DND-41 (cell line): ENCODE measurements around the gene FGF14.
"Not testable (repeated sequence)": the region's sequence is repeated elsewhere in the genome, so short reads cannot be mapped to it uniquely, and the experiment has no call there.

Experiments
- ATAC-seq: fragments of 200-7000 bp; cut with Tn5 transposase; 3 replicates; pipeline ENCODE4 v1.9.1; 2021; ENCODE audit warnings: low read depth; ENCODE audit not compliant: insufficient read depth
- DNase-seq: peaks from one replicate; pipeline ENCODE4 v3.0.0-alpha.2; 2020
- H2AFZ ChIP-seq: 2 replicates; pipeline ENCODE4 v1.6.0; 2012; ENCODE audit warnings: low read depth, low read length
- H3K27ac ChIP-seq: 2 replicates; pipeline ENCODE4 v1.5.1; 2012; ENCODE audit warnings: low read length, inconsistent platforms
- H3K27me3 ChIP-seq: fragments of 200-600 bp; sonication (generic); 2 replicates; pipeline ENCODE4 v1.6.0; 2012; ENCODE audit warnings: low read length, mild to moderate bottlenecking, inconsistent platforms; ENCODE audit not compliant: insufficient read depth, poor library complexity
- H3K36me3 ChIP-seq: 2 replicates; pipeline ENCODE4 v1.5.1; 2012; ENCODE audit warnings: low read length, inconsistent platforms; ENCODE audit not compliant: insufficient read depth
- H3K4me1 ChIP-seq: 2 replicates; pipeline ENCODE4 v1.5.1; 2012; ENCODE audit warnings: mild to moderate bottlenecking, low read length; ENCODE audit not compliant: insufficient read depth
- H3K4me2 ChIP-seq: 2 replicates; pipeline ENCODE4 v1.6.0; 2012; ENCODE audit warnings: mild to moderate bottlenecking, moderate library complexity, low read length, inconsistent platforms; ENCODE audit not compliant: insufficient read depth
- H3K4me3 ChIP-seq, 2 experiments: fragments of 200-600 bp in 1 of 2; shearing (Covaris generic) in 1 of 2; 2 replicates each; pipeline ENCODE4 v1.5.1; 2012 to 2016; ENCODE audit warnings: inconsistent platforms in 2 of 2, low read length in 2 of 2, mild to moderate bottlenecking in 2 of 2, low read depth in 1 of 2, moderate library complexity in 1 of 2
- H3K79me2 ChIP-seq: 2 replicates; pipeline ENCODE4 v1.6.0; 2012; ENCODE audit warnings: low read length, inconsistent platforms; ENCODE audit not compliant: insufficient read depth
- H3K9ac ChIP-seq: 2 replicates; pipeline ENCODE4 v1.6.0; 2012; ENCODE audit warnings: low read depth, mild to moderate bottlenecking, inconsistent platforms, low read length, moderate library complexity
- H3K9me3 ChIP-seq: 2 replicates; pipeline ENCODE4 v1.5.1; 2012; ENCODE audit warnings: low read length, moderate library complexity, mild to moderate bottlenecking, inconsistent platforms; ENCODE audit not compliant: insufficient read depth, severe bottlenecking
- H4K20me1 ChIP-seq: 2 replicates; pipeline ENCODE4 v1.6.0; 2012; ENCODE audit warnings: low read length; ENCODE audit not compliant: insufficient read depth
- EZH2 ChIP-seq: IDR thresholded peaks from 3 replicates; pipeline ENCODE4 v1.6.1; 2012; ENCODE audit warnings: borderline replicate concordance, low read depth, mild to moderate bottlenecking, moderate library complexity, low read length, inconsistent platforms; ENCODE audit not compliant: severe bottlenecking
- TF ChIP-seq, protein P1 (sequence below): IDR thresholded peaks from 2 replicates; pipeline ENCODE4 v1.5.1; 2012; ENCODE audit warnings: borderline replicate concordance, low read length, moderate library complexity, mild to moderate bottlenecking; ENCODE audit not compliant: poor library complexity, severe bottlenecking; ENCODE audit errors: extremely low read depth

Gene FGF14

DNA sequence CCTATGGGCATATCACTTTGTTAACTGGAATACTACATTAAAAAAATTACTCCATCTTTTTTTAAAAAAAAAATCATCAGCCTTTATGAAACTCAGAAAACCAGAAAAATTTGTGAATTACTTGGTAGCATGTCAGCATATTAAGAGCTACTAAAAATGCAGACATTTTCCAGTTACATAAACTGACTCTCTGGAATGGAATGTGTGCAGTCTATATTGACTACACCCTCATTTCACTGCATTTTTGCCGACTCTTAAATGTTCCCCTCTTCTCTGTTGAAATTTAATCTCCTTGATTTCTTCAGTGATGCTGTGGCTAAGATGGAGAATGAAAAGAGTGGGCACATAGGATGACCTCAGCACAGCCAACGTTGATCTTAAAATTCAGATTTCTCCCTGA, 555.6 kb downstream of the FGF14 start:
- H3K79me2 ChIP-seq: no peaks in the 10 kb centered on the region
- TF ChIP-seq, protein P1, sequence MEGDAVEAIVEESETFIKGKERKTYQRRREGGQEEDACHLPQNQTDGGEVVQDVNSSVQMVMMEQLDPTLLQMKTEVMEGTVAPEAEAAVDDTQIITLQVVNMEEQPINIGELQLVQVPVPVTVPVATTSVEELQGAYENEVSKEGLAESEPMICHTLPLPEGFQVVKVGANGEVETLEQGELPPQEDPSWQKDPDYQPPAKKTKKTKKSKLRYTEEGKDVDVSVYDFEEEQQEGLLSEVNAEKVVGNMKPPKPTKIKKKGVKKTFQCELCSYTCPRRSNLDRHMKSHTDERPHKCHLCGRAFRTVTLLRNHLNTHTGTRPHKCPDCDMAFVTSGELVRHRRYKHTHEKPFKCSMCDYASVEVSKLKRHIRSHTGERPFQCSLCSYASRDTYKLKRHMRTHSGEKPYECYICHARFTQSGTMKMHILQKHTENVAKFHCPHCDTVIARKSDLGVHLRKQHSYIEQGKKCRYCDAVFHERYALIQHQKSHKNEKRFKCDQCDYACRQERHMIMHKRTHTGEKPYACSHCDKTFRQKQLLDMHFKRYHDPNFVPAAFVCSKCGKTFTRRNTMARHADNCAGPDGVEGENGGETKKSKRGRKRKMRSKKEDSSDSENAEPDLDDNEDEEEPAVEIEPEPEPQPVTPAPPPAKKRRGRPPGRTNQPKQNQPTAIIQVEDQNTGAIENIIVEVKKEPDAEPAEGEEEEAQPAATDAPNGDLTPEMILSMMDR: no peak
- no peak for TF ChIP-seq EZH2

DNA sequence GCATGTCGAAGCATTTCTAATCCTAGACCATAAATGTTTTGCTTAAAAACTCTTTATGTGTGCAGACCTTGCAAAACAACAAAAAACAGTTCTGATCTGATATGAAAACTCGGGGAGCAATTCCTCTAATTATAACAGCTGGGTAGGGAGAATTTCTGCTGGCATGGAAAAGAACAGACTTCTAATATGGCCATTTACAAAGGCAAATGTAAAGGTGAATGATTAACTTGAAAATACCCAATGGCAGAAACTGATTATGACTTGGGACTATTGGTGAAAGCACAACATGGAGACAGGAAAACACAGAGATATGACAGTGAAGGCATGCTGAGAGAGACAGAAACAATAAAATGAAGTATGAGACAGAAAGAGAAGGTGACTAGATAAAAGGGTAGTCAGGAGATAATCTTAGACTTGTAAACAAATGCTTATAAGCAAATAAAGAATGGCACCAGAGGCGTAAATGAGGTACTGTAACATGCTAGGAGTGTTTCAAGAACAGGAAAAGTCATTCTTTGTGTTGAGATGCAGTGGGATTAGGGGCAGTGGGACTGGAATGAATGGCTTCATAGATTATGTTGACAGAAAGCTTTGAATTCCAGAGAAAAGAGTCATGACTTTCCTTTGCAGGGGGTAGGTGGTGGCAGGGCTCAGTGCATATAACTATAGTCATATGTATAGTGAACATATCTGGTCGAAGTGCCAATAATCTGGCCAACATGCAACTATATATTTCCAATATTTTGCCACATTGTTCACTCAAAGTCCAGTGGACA, 556.4 kb downstream of the FGF14 start:
- Histone ChIP-seq H3K9me3 (no peaks in the 10 kb centered on the region), H3K79me2 (no peaks in the 10 kb centered on the region), H3K4me2 (no peak overlapping the region), H4K20me1 (no peaks in the 10 kb centered on the region), H3K36me3 (no peaks in the 10 kb centered on the region), H3K27ac (no peak overlapping the region), H3K4me3 (no peak overlapping the region), H2AFZ (no peak overlapping the region), H3K9ac (no peak overlapping the region), H3K4me1 (no peaks in the 10 kb centered on the region), H3K27me3 (peaks cover 5% of the 10 kb centered on the region)
- DNase-seq: no peak
- ATAC-seq: no peak
- no peak for TF ChIP-seq EZH2
- TF ChIP-seq, protein P1: no peak

More for the DNA sequence above, 555.6 kb downstream of the FGF14 start:
- ATAC-seq: no peak
- H3K36me3 ChIP-seq: no peaks in the 10 kb centered on the region
- no peaks in the 10 kb centered on the region for H3K4me1 ChIP-seq
- no peak overlapping the region for H3K9ac ChIP-seq
- H3K27me3 ChIP-seq: peaks cover 7% of the 10 kb centered on the region
- H3K9me3 ChIP-seq: no peaks in the 10 kb centered on the region
- DNase-seq: no peak
- H3K27ac ChIP-seq: no peak overlapping the region
- H3K4me3 ChIP-seq: no peak overlapping the region
- no peak overlapping the region for H3K4me2 ChIP-seq
- H2AFZ ChIP-seq: no peak overlapping the region
- H4K20me1 ChIP-seq: no peaks in the 10 kb centered on the region

DNA sequence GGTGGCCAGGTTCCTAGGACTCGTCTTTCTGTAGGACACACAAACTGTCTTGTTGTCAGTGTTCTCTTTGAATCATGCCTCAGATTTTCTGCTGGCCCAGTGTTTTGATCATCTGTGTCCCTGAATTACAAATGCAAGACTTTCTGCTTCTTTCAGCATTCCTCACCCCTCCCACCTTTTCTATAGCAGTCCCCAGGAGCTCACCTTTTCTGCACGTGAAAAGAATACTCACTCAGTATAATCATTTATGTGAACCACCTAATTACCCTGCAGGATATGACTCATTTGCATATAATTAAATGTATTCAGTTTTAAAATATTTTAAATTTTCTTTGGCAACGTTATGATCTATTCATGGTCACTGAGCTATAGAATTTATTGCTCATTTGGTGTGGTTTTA, 560.1 kb downstream of the FGF14 start:
- no peak overlapping the region for H2AFZ ChIP-seq
- no peaks in the 10 kb centered on the region for H3K79me2 ChIP-seq
- no peak for DNase-seq
- no peak overlapping the region for H3K9ac ChIP-seq
- H4K20me1 ChIP-seq: no peaks in the 10 kb centered on the region
- no peaks in the 10 kb centered on the region for H3K9me3 ChIP-seq
- H3K27me3 ChIP-seq: peaks cover 5% of the 10 kb centered on the region
- TF ChIP-seq, protein P1: no peak
- TF ChIP-seq EZH2: no peak
- no peaks in the 10 kb centered on the region for H3K36me3 ChIP-seq
- no peaks in the 10 kb centered on the region for H3K4me1 ChIP-seq
- H3K27ac ChIP-seq: no peak overlapping the region
- no peak overlapping the region for H3K4me2 ChIP-seq
- ATAC-seq: no peak
- H3K4me3 ChIP-seq: no peak overlapping the region

DNA sequence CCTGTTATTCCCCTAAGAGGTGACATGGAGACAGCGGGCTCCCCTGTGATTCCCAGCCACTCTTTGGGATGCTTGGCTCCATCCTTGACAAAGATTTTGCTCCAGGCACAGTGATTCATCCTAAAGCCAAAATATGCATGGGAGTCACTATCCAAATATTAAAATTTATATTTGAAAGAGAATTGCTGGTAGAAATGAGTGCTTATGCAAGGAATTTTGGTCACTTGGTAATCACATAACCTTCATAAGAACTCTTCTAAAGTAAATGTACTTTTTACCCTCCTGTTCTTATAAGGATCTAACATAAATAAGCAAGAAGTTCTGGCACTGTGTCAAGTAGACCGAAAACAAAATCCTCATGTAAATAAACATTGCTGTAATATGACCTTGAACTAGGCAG, 563.5 kb downstream of the FGF14 start:
- peaks cover 4% of the 10 kb centered on the region for H3K27me3 ChIP-seq
- no peak overlapping the region for H3K4me2 ChIP-seq
- no peak overlapping the region for H3K27ac ChIP-seq
- TF ChIP-seq, protein P1: no peak
- no peak for TF ChIP-seq EZH2
- H3K4me3 ChIP-seq: no peak overlapping the region
- no peaks in the 10 kb centered on the region for H3K36me3 ChIP-seq
- H3K9ac ChIP-seq: no peak overlapping the region
- no peaks in the 10 kb centered on the region for H3K4me1 ChIP-seq
- no peaks in the 10 kb centered on the region for H3K79me2 ChIP-seq
- H4K20me1 ChIP-seq: no peaks in the 10 kb centered on the region
- no peak overlapping the region for H2AFZ ChIP-seq
- H3K9me3 ChIP-seq: no peaks in the 10 kb centered on the region
- ATAC-seq (no peak), DNase-seq (no peak)

DNA sequence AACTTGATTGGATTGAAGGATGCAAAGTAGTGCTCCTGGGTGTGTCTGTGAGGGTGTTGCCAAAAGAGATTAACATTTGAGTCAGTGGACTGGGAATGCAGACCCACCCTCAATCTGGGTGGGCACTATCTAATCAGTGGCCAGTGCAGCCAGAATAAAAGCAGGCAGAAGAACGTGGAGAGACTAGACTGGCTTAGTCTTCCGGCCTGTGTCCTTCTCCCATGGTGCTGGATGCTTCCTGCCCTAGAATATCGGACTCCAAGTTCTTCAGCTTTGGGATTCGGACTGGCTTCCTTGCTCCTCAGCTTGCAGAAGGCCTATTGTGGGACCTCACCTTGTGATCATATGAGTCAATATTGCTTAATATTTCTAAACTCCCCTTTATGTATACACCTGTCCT, 564.1 kb downstream of the FGF14 start:
- not testable (repeated sequence) for DNase-seq, H3K4me3 ChIP-seq, H3K4me1 ChIP-seq, H3K79me2 ChIP-seq, H3K36me3 ChIP-seq, H3K27me3 ChIP-seq, H3K4me2 ChIP-seq, H3K9ac ChIP-seq, ATAC-seq, H3K9me3 ChIP-seq, H3K27ac ChIP-seq, H4K20me1 ChIP-seq, H2AFZ ChIP-seq
